HEK293T (cell line): Measurements from ENCODE around the gene SENP3.
A peak's percentile ranks its signal among the peaks of the same experiment; 100 is the strongest.

ENCODE experiments used
- CTCF ChIA-PET: fragments of 350-600 bp; formaldehyde crosslinking; extraction: SDS; loops from one replicate; lab custom pipeline; 2021; ENCODE audit warnings: antibody characterized with exemption, inconsistent platforms; lab: Yijun Ruan, JAX
- POLR2A ChIA-PET: fragments of 350-600 bp; formaldehyde crosslinking; extraction: SDS; loops from one replicate; lab custom pipeline; 2020; ENCODE audit warnings: antibody characterized with exemption, inconsistent platforms; lab: Yijun Ruan, JAX
- DNase-seq: peaks from one replicate; pipeline ENCODE4 v3.0.0; 2012; ENCODE audit warnings: mixed read lengths; ENCODE audit errors: extremely low spot score
- ARNT ChIP-seq: fragments of 450-650 bp; IDR thresholded peaks from 2 replicates; pipeline ENCODE4 v1.6.1; 2017; ENCODE audit warnings: mild to moderate bottlenecking
- BHLHE40 ChIP-seq: fragments of 450-650 bp; IDR thresholded peaks from 2 replicates; pipeline ENCODE4 v1.6.1; 2016; ENCODE audit warnings: mild to moderate bottlenecking, moderate library complexity, borderline replicate concordance
- CTBP1 ChIP-seq: fragments of 450-650 bp; IDR thresholded peaks from 2 replicates; pipeline ENCODE4 v1.6.1; 2016; ENCODE audit warnings: borderline replicate concordance
- ELF4 ChIP-seq: fragments of 450-650 bp; IDR thresholded peaks from 2 replicates; pipeline ENCODE4 v1.6.1; 2017; ENCODE audit warnings: antibody characterized with exemption
- FOXA1 ChIP-seq: fragments of 450-650 bp; IDR thresholded peaks from 2 replicates; pipeline ENCODE4 v1.6.1; 2016; ENCODE audit warnings: mild to moderate bottlenecking
- FOXK2 ChIP-seq: fragments of 450-650 bp; IDR thresholded peaks from 2 replicates; pipeline ENCODE4 v1.6.1; 2016; ENCODE audit warnings: mild to moderate bottlenecking
- FOXM1 ChIP-seq: fragments of 450-650 bp; IDR thresholded peaks from 2 replicates; pipeline ENCODE4 v1.6.1; 2017; ENCODE audit warnings: mild to moderate bottlenecking, borderline replicate concordance
- HDGF ChIP-seq: fragments of 450-650 bp; IDR thresholded peaks from 2 replicates; pipeline ENCODE4 v1.6.1; 2017; ENCODE audit warnings: antibody characterized with exemption, borderline replicate concordance
- L3MBTL2 ChIP-seq: fragments of 450-650 bp; conservative IDR thresholded peaks from 2 replicates; pipeline ENCODE4 v1.6.1; 2016; ENCODE audit warnings: mild to moderate bottlenecking
- LEF1 ChIP-seq: fragments of 450-650 bp; IDR thresholded peaks from 2 replicates; pipeline ENCODE4 v1.6.1; 2017; ENCODE audit warnings: mild to moderate bottlenecking, borderline replicate concordance
- NFRKB ChIP-seq: fragments of 450-650 bp; IDR thresholded peaks from 2 replicates; pipeline ENCODE4 v1.6.1; 2016; ENCODE audit warnings: mild to moderate bottlenecking, moderate library complexity
- PKNOX1 ChIP-seq: fragments of 450-650 bp; IDR thresholded peaks from 2 replicates; pipeline ENCODE4 v1.6.1; 2016
- SP1 ChIP-seq: fragments of 450-650 bp; IDR thresholded peaks from 2 replicates; pipeline ENCODE4 v1.6.1; 2017
- SUZ12 ChIP-seq: fragments of 450-650 bp; IDR thresholded peaks from 2 replicates; pipeline ENCODE4 v1.6.1; 2016; ENCODE audit warnings: mild to moderate bottlenecking
- TARDBP ChIP-seq: fragments of 450-650 bp; IDR thresholded peaks from 2 replicates; pipeline ENCODE4 v1.6.1; 2016
- ZNF384 ChIP-seq: fragments of 450-650 bp; IDR thresholded peaks from 2 replicates; pipeline ENCODE4 v1.6.1; 2016

SENP3 gene

GRCh38 chr17:7544911-7545310 is 16.8 kb upstream of the SENP3 start:
- ChIA-PET POLR2A (no interaction called here), CTCF (no interaction called here)
- TF ChIP-seq FOXK2 = no peak
- TF ChIP-seq HDGF = no peak
- TF ChIP-seq SUZ12 = no peak
- TF ChIP-seq ELF4 = no peak
- no peak for TF ChIP-seq NFRKB
- TF ChIP-seq FOXA1 = no peak
- TF ChIP-seq LEF1 = no peak
- TF ChIP-seq ARNT = no peak
- TF ChIP-seq SP1 = no peak
- TF ChIP-seq BHLHE40 = no peak
- no peak for TF ChIP-seq TARDBP
- no peak for TF ChIP-seq PKNOX1
- no peak for TF ChIP-seq L3MBTL2
- TF ChIP-seq CTBP1 = no peak
- TF ChIP-seq FOXM1 = no peak
- TF ChIP-seq ZNF384 = no peak
- DNase-seq = no peak

GRCh38 chr17:7548585-7549400 is 12.9 kb upstream of the SENP3 start, which contains the start of gene TNFSF12:
TNFSF12 (plus strand) TSS chr17:7549058; CDS start chr17:7549154, 96 bp downstream.
- DNase-seq = peak; percentile 50
- peak; percentile 25; the same call in 1 of the 2 replicates for TF ChIP-seq L3MBTL2
- no peak for TF ChIP-seq TARDBP
- CTCF ChIA-PET = interaction anchor here (2.0 kb wide), 1 partner anchor 12 kb away, joined by 6 read pairs; no protein-coding TSS in a partner anchor
- POLR2A ChIA-PET = interaction anchor here (1.1 to 1.6 kb wide), 2 partner anchors 12 to 25 kb away, joined by 4 to 5 read pairs; no protein-coding TSS in a partner anchor

- CTCF ChIA-PET = interaction anchor here (0.6 to 2.0 kb wide), 2 partner anchors 11 to 702 kb away, joined by 6 to 9 read pairs; no protein-coding TSS in a partner anchor
- TF ChIP-seq CTBP1 (no peak), TARDBP (no peak), LEF1 (no peak), ZNF384 (no peak), FOXK2 (no peak), NFRKB (no peak), FOXM1 (no peak), BHLHE40 (no peak), L3MBTL2 (no peak), PKNOX1 (no peak), SP1 (no peak), SUZ12 (no peak), HDGF (no peak), ELF4 (no peak), ARNT (no peak), FOXA1 (no peak)
- DNase-seq = no peak
- POLR2A ChIA-PET = interaction anchor here (1.0 to 1.6 kb wide), 3 partner anchors 11 to 111 kb away, joined by 3 to 5 read pairs (median 4); no protein-coding TSS in a partner anchor
These were observed 12.2 kb upstream of the SENP3 start for GRCh38 chr17:7549401-7550055.

- TF ChIP-seq ELF4 (no peak), SUZ12 (no peak), ZNF384 (no peak), PKNOX1 (no peak)
- CTCF ChIA-PET = no interaction called here
- no peak for DNase-seq
- POLR2A ChIA-PET = interaction anchor here (1.0 to 1.1 kb wide), 2 partner anchors 10 to 112 kb away, joined by 3 to 4 read pairs; no protein-coding TSS in a partner anchor
These were observed 11.4 kb upstream of the SENP3 start for GRCh38 chr17:7550344-7550743.

- ChIA-PET CTCF (interaction anchor here (1.2 kb wide), 1 partner anchor 9 kb away, joined by 4 read pairs; no protein-coding TSS in a partner anchor), POLR2A (interaction anchor here (1.0 kb wide), 1 partner anchor 9 kb away, joined by 5 read pairs; no protein-coding TSS in a partner anchor)
- TF ChIP-seq LEF1 = no peak
- no peak for TF ChIP-seq FOXK2
- TF ChIP-seq PKNOX1 = no peak
- TF ChIP-seq CTBP1 = no peak
- no peak for TF ChIP-seq ZNF384
- TF ChIP-seq NFRKB = no peak
- TF ChIP-seq FOXA1 = no peak
- no peak for DNase-seq
These were observed 10.3 kb upstream of the SENP3 start for GRCh38 chr17:7551396-7551795.
